NCI-H128 (cell line): ENCODE measurements around the gene GRK3.

Experiments used
- DNase-seq: peaks from one replicate; lab custom pipeline; 2025; ENCODE audit not compliant: unreplicated experiment; lab: John Stamatoyannopoulos, UW

GRK3 gene

GRCh38 chr22:25751174-25751581, 186.7 kb downstream of the GRK3 start:
- no peak for DNase-seq

DNA sequence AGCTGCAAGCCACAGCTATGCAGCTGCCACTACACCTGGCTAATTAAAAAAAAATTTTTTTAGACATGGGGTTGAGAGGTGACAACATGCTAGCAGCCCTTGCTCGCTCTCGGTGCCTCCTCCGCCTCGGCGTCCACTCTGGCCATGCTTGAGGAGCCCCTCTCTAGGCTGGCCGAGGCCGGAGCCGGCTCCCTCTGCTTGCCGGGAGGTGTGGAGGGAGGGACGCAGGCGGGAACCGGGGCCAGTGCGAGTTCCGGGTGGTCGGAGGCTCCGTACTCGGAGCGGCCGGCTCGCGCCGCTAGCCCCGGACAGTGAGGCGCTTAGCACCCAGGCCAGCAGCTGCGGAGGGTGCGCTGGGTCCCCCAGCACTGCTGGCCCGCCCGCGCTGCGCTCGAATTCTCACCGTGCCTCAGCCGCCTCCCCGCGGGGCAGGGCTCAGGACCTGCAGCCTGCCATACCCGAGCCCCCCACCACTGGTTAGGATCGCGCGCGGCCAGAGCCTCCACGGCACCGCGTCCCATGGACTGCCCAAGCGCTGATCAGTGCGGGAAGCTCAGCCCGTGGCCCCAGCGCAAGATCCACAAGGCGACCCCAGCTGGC, 188.2 kb downstream of the GRK3 start:
- DNase-seq, result no peak

GRCh38 chr22:25753252-25753651, 188.8 kb downstream of the GRK3 start:
- no peak for DNase-seq

DNA sequence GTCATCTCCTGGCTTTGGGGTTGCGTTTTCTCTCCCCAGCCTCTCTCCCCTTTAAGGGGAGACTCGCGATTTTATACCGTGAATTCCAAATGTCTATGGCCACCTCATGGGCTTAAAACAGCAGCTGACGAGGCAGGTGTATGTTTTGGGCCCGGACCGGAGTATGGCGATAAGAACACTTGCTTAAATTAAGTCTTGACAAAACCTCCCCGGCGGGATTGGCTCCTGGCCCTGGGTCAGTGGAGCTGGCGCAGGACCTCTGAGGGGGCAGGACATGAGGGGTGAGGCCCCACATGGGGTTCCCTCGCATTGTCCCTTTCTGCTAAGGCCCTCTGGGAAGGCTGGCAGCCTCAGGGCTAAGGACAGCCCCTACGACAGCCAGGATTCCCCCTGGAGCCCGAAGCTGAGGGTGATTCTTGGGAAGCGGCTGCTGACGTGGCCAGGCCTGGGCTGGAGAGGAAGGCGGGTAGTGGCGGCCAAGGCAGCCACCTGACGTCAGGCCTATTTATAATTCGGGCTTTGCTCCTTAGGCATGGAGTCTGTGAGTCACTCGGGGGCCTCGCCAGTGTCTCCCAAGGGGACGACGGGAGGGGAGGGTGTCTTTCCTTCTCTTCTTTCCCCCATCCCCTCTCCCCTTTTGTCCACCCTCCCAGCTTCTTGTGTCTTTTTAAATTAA, 190.2 kb downstream of the GRK3 start:
- no peak for DNase-seq

- no peak for DNase-seq
These were observed 193.2 kb downstream of the GRK3 start for GRCh38 chr22:25757686-25758085.

- DNase-seq, result no peak
These were observed 193.8 kb downstream of the GRK3 start for GRCh38 chr22:25758316-25758715.

- no peak for DNase-seq
These were observed 195.4 kb downstream of the GRK3 start for GRCh38 chr22:25759825-25760231.

GRCh38 chr22:25760294-25760693, 195.8 kb downstream of the GRK3 start:
- no peak for DNase-seq

- no peak for DNase-seq
These were observed 196.5 kb downstream of the GRK3 start for GRCh38 chr22:25760848-25761595.

DNA sequence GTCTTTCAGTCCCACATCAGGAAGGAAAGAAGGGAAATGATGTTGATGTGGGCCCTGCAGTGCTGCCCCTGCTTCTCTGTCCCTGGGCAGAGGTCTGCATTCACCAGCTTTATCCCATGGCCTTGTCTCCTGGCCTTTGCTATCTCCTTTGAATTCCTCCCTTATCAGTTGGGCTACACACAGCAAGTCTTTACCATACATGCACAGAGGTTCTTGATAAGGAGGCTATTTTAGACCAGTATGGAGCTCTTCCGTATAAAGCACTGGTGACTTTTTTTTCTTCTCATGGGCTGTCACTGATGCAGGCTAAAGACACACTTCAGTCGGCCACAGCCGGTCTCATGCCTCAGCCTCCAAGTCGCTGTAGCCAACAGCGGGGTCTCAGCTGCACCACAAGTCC, 197.7 kb downstream of the GRK3 start:
- DNase-seq, result no peak

- no peak for DNase-seq
These were observed 198.8 kb downstream of the GRK3 start for GRCh38 chr22:25763239-25763777.

DNA sequence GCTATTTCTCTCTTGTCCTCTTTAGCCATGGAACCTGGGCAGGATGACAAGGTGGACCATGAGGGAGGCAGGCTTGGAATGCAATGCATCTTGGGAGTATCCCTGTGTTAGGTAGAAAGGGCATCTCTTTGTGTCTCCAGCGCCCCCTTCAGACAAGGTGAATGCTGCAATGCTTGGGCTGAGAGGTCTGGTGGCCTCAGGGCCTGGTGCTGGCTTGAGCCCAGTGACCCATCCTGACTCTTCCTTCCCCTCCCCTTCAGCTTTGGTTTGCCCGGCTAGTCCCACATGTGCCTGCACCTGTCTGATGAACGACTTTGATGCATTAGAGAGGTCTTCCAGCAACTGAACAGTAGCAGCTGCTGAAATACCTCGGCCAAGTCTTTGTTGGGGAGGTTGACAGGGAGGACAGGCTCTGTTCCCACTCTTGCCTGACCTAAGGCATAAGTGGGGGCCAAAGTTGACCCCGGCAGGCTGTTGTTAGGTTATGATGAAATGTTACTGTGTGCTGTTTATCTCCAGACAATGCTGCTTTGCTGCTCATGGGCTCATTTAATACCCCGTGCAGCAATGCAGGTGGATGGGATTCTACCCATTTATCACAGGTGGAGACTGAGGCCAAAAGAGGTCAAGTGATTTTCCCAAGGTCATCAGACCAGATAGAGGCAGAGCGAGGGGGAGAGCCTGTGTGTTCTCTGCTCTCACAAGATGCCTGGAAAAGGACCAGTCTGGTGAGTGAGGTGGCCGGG, 200.0 kb downstream of the GRK3 start:
- no peak for DNase-seq

GRCh38 chr22:25765016-25765367, 200.5 kb downstream of the GRK3 start:
- DNase-seq, result no peak

GRCh38 chr22:25765801-25766200, 201.3 kb downstream of the GRK3 start:
- no peak for DNase-seq

GRCh38 chr22:25766418-25766817, 201.9 kb downstream of the GRK3 start:
- no peak for DNase-seq

- no peak for DNase-seq
These were observed 205.9 kb downstream of the GRK3 start for GRCh38 chr22:25770333-25770732.

DNA sequence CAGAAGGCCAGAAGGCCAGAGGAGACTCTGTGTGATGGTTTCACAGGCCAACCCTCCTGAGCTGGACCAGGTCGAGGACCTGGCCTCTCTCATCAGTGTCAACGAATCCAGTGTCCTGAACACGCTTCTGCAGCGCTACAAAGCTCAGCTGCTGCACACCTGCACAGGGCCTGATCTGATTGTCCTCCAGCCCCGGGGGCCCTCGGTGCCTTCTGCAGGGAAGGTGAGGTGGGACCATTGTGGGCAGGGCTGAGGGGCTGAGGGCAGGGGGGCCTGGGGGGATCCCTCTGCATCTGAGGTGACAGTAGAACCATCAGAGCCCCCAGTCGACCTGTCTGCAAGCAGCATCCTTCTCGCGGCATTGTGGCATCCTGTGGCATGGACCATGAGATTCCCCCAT, 207.8 kb downstream of the GRK3 start:
- no peak for DNase-seq

- DNase-seq, result no peak
These were observed 210.1 kb downstream of the GRK3 start for GRCh38 chr22:25774575-25775026.

GRCh38 chr22:25775531-25775930, 211.1 kb downstream of the GRK3 start:
- DNase-seq, result no peak

DNA sequence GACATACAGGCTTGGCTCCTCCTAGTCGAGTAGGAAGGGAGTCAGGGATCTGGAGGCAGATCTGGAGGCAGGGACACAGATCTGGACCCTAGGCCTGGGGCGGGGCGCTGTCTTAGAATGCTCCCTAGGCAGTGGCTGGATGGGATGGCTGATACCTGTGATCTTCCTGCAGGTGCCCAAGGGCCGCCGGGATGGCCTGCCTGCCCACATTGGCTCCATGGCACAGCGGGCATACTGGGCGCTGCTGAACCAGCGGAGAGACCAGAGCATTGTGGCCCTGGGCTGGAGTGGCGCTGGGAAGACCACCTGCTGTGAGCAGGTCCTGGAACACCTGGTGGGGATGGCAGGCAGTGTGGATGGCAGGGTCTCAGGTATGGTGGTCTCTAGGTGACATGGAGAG, 212.9 kb downstream of the GRK3 start:
- no peak for DNase-seq

DNA sequence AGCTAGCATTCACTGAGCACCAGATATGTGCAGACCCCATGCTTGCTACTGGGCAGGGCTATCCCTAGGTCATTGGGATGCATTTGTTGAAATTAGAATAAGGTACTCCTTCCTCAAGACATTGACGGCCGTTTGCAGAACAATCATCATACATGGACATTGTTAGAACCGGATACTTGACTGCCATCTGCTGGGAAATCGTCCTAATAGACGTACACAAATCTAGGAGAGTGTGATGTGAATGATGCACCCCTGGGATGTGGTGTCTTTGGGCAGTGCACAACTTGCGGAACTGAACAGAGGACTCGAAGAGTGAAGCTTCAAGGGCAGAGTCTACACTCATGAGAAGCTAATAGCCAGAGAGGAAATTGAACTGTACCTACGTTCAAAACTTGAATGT, 213.4 kb downstream of the GRK3 start:
- no peak for DNase-seq
